ENCODE measurements around the gene EIF3K. TPM values are rescaled to one million over a fixed set of nuclear protein-coding genes. Genes with fewer than 3 reads are reported as not detected.

The EIF3K gene
- total RNA-seq, 1 donor from 2014 or later: 120 TPM

GRCh38 chr19:38648769-38649304 is 29.8 kb downstream of the EIF3K start:
- DNase-seq (ENCODE audit: low spot score in 2 of 2) (no peak), FAIRE-seq (no peak)

GRCh38 chr19:38649305-38650171 is 30.6 kb downstream of the EIF3K start:
- no peak for FAIRE-seq
- no peak for DNase-seq (ENCODE audit: low spot score in 2 of 2)

GRCh38 chr19:38650172-38650775 is 31.3 kb downstream of the EIF3K start:
- no peak for DNase-seq (ENCODE audit: low spot score in 2 of 2)
- FAIRE-seq: no peak

DNA sequence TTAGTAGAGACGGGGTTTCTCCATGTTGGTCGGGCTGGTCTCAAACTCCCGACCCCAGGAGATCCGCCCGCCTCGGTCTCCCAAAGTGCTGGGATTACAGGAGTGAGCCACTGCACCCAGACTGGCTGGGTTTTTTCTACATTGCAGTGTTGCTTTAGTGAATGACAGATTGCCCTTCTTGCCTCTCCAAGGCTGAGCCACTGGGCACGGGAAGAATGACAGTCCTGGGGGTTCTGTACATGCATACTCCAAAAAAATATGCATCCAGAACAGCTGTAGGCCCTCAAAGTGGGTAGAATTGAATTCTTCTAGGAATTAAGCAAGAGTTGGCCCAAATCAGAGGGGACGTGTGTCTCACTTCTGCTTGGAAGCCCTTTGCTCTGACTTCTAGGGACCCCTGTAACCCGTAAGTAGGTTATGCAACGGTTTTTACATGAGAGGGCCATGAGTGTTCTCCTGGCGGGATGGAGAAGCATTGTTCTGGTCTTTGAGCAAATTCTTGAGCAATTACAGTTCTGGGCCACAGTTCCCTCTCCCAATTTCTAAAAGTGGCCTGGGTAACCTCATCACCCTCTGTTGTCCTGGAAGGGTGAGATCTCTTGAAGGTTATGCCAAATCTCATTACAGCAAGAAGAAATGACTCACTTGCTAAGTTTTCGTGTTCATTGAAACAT is 32.1 kb downstream of the EIF3K start:
- DNase-seq (ENCODE audit: low spot score in 2 of 2) (no peak), FAIRE-seq (no peak)

DNA sequence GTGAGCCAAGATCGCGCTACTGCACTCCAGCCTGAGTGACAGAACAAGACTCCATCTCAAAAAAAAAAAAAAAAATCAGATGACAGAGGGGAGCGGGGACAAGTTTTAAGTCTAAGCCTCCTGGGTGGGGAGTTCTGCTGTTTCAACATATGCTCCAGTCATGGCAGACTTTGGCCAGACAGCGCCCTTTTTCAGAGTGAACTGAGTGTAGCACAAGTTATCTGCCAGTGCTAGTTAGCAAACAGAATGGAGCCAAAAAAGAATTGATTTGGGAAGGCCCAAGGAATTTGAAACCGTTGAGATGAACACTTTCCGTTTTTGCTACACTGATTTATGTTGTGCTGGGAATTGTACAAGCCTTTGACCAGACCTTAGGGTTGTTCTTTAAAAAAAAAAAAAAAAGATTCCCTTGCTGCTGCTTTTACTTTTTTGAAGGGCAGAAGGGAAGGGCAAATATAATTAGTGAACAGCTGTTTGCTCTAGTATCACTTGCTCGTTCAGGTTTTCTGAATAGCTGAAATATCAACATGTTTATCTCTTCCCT is 34.1 kb downstream of the EIF3K start:
- FAIRE-seq (no peak), DNase-seq (ENCODE audit: low spot score in 2 of 2) (no peak)

DNA sequence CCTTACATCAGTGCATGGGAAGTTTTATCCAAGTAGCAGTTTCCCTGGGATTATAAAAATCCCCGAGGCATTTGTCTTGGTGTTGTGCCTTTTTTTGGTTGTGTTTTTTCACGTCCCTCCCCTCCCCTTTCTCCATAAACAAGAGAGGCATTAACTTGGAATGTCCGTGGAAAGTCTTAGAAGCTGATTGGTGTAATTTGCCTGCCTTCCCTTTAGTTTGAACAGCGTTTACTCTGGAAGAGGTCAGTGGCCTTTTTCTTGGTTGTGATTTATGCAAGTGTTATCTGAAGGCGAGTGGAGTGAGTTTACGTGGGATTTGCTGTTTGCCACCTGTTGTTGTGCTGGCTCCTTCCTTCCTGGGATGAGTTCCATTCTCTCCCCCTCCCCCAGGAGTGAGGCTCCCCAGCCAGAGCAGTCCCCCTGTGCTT is 35.7 kb downstream of the EIF3K start:
- no peak for DNase-seq (ENCODE audit: low spot score in 2 of 2)
- no peak for FAIRE-seq

DNA sequence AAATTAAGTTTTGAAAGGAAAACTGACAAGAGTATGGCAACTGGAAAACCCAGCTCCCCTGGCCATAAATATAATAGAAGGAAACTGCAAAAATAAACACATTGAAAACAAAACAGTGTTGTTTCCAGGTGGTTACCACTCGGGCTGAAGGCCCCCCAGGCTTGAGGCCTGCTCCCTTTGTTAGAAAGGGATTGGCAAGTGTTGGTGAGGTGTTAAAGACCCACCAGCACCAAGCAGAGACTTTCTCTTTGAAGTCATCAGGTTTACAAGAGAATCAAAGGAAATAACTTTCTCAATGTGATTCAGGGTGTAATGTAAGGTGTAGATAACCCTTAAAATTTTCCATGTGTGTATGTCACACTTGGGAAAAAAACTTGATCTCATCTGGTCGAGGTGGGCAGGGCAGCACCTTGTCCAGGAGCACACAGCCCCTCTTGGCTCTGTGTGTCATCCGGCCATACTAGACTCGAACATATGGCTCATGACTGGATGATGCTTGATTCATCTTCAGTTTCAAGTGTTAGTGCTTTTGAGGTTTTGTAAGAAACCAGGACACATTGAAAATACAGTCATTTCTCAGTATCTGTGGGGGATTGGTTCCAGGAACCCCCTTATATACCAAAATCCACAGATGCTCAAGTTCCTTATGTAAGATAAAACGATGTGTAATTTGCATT is 36.3 kb downstream of the EIF3K start:
- DNase-seq (ENCODE audit: low spot score in 2 of 2) (no peak), FAIRE-seq (no peak)

- FAIRE-seq (no peak), DNase-seq (ENCODE audit: low spot score in 2 of 2) (no peak)
Measured at GRCh38 chr19:38656171-38656981, 37.4 kb downstream of the EIF3K start.

DNA sequence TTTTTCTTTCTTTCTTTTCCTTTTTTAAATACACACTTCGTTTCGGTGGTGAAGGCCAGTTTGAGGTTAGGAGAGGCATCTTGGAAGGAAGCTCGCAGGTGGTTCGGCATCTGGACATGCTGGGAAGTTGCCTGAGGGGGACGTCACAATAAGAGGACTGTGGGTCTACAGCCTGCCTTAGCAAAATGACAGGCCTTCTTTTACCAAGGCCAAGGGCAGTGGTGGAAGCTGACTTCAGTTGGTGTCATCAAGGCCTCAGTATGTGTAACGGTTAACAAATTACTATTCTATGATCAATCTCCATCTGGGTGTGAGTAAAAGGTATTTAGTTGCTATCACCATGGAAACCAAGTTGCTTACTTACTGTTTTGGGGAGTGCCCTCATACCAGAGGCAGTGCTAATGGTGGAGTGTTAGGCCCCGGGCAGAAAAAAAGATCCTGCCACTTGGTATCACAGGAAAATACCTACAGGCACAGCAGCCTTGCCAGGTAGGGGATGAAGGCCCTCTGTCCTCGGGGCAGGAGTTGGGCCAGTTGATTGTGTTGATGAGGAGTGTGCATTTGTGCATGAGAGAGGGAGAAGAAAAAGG is 38.7 kb downstream of the EIF3K start:
- no peak for FAIRE-seq
- no peak for DNase-seq (ENCODE audit: low spot score in 2 of 2)

DNA sequence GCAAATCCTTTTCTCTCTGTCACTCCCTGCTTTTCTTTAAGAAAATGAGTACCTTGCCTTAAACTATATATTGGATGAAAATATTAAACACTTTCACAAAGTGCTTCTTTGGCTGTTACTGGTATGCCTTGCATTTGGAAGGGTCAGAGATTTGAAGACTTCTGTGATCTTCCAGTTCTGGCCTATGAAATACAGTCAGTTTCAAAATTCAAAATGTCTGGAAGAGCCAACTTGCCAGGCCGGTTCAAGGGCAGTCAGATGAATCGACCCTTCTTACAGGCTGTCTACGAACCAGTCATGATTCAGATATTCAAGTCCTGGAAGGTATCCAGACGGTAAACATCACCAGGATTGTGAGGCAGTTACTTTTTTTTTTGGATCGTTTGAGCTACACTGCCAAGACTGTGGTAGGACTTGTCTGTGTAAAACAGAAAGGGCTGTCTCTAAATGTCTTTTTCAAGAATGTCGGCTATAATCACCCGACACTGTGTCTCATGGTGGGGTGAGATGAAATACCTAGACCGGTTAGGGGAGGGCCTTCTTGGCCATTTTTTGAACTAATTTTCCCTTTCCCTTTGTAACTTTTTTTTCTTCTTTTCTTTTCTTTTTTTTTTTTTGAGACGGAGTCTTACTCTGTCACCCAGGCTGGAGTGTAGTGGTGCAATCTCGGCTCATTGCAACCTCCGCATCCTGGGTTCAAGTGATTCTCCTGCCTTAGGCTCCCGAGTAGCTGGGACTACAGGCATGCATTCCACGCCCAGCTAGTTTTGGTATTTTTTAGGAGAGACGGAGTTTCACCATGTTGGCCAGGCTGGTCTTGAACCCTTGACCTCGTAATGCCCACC is 39.7 kb downstream of the EIF3K start:
- FAIRE-seq (no peak), DNase-seq (ENCODE audit: low spot score in 2 of 2) (no peak)

GRCh38 chr19:38660724-38661123 is 41.7 kb downstream of the EIF3K start:
- no peak for DNase-seq (ENCODE audit: low spot score in 2 of 2)
- FAIRE-seq: no peak

DNA sequence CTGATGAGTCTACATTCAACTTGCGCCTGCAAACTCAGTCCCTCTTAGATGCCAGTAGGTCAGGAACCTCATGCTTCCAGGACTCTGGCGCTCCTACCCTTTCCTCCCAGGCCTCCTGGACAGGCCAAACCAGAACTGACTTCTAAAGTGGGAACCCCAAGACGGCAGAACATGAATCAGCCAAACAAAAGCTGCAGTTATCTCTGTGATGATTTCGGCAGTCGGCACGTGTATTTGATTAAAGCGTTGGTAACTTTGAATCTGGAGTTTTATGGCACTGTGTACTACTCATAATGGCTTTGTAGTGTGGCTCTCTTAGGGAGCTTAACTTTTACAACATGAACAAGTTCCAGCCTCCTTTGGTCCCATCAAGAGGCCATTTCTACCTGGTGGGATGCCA is 42.1 kb downstream of the EIF3K start:
- FAIRE-seq: no peak

DNA sequence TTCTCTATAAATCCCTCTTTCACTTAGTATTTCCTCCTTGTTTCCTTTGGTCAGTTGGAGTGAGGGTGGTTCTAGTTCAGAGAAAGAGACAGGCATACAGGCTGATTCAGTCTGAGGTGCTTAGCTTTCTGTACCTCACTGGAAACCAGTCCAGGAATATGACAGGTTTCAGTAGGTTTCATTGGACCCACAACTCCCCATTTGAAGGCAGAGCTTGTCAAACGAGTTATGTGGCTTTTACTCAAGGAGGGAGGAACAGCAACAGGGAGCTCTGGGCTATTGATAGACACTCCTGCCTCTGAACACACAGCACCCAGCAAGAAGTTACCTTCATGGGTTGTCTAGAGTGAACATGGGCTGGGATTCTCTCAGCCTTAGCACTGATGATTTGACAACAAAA is 43.0 kb downstream of the EIF3K start:
- FAIRE-seq: no peak
- DNase-seq (ENCODE audit: low spot score in 2 of 2): no peak

More for the DNA sequence above, 42.1 kb downstream of the EIF3K start:
- no peak for DNase-seq (ENCODE audit: low spot score in 2 of 2)

- FAIRE-seq (no peak), DNase-seq (ENCODE audit: low spot score in 2 of 2) (no peak)
Measured at GRCh38 chr19:38662537-38663155, 43.7 kb downstream of the EIF3K start.

GRCh38 chr19:38663156-38663651 is 44.2 kb downstream of the EIF3K start:
- FAIRE-seq: no peak

DNA sequence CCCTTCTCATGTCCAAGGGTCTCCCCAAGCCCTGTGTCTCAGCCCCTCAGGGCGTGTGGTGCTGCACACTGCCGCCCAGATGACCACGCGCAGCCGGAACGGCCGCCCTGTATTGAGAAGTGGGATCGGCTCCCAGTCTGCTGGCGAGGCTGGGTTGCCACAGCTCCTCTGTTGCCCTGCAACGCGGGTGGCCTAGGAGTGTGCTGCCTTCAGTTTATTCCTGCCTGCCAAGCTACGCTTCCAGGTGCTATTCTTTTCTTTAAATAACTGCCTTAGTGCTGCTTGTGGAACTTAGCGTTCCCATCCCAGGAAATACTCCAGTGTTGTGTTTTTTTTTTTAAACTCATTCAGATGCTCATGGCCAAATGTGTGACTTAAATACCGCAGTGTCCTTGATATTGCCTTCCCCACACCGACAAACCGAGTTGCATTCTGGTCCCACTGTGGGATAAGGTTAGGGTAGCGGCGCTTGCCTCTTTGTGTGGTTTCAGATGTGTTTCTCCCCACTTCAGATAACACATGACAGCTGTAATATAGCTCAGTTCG is 45.0 kb downstream of the EIF3K start:
- DNase-seq (ENCODE audit: low spot score in 2 of 2): no peak
- FAIRE-seq: no peak

More at GRCh38 chr19:38663156-38663651, 44.2 kb downstream of the EIF3K start:
- DNase-seq (ENCODE audit: low spot score in 2 of 2): no peak

DNA sequence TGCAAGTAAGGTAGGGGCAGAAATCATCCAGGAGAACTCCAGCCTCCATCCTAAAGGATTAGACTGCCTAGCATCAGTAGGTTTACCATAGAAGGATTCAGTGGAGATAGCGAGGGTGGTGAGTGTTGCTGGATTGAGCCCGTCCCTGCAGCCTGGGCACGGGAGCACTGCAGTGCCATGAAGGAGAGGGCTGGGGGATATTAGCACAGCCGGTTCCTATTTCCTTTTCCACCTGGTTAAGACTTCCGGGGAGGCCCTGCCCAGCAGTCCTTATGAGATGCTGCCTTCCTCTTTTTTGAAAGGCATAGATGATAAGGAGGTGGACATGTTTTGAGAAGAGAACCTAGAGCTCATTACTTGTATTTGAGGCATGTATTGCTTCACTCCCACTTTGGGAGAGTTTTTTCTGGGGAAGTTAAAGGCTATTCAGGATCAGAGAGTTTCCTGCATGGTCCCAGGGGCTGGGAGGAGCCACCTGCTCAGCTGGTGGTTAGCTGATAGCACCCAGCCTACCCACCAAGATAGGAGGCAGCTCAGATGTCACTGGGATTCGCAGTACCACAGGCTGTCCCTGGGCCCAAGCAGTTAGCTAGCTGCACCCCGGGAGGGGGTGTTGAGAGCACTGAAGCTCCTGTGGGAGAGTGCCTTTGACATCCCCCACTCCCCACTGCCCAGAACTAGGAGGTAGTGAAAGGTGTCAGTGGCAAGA is 45.7 kb downstream of the EIF3K start:
- DNase-seq (ENCODE audit: low spot score in 2 of 2): no peak
- no peak for FAIRE-seq
